ENCODE results near the gene ARHGAP26.

Gene ARHGAP26

GRCh38 chr5:143078971-143079370, 308.8 kb downstream of the ARHGAP26 start:
- no peak for DNase-seq (ENCODE audit: low read depth)
- no peak overlapping the region for H3K4me3 ChIP-seq (ENCODE audit: low read depth, low read length)
- TF ChIP-seq CTCF (IDR thresholded peaks at IDR 0.05; ENCODE audit: insufficient read depth, low read depth, low read length, missing control alignments), result no peak

- no peak for DNase-seq (ENCODE audit: low read depth)
- H3K4me3 ChIP-seq (ENCODE audit: low read depth, low read length), result no peak overlapping the region
- TF ChIP-seq CTCF (IDR thresholded peaks at IDR 0.05; ENCODE audit: insufficient read depth, low read depth, low read length, missing control alignments), result no peak
Observed at GRCh38 chr5:143080407-143080806, 310.2 kb downstream of the ARHGAP26 start.

GRCh38 chr5:143080982-143081381, 310.8 kb downstream of the ARHGAP26 start:
- no peak for DNase-seq (ENCODE audit: low read depth)

GRCh38 chr5:143083006-143083405, 312.8 kb downstream of the ARHGAP26 start:
- TF ChIP-seq CTCF (IDR thresholded peaks at IDR 0.05; ENCODE audit: insufficient read depth, low read depth, low read length, missing control alignments), result no peak
- no peak overlapping the region for H3K4me3 ChIP-seq (ENCODE audit: low read depth, low read length)

More at GRCh38 chr5:143080982-143081381, 310.8 kb downstream of the ARHGAP26 start:
- H3K4me3 ChIP-seq (ENCODE audit: low read depth, low read length), result no peak overlapping the region
- TF ChIP-seq CTCF (IDR thresholded peaks at IDR 0.05; ENCODE audit: insufficient read depth, low read depth, low read length, missing control alignments), result no peak

GRCh38 chr5:143084407-143084806, 314.2 kb downstream of the ARHGAP26 start:
- no peak overlapping the region for H3K4me3 ChIP-seq (ENCODE audit: low read depth, low read length)
- no peak for TF ChIP-seq CTCF (IDR thresholded peaks at IDR 0.05; ENCODE audit: insufficient read depth, low read depth, low read length, missing control alignments)
- DNase-seq (ENCODE audit: low read depth), result no peak

More at GRCh38 chr5:143083006-143083405, 312.8 kb downstream of the ARHGAP26 start:
- no peak for DNase-seq (ENCODE audit: low read depth)

- no peak for TF ChIP-seq CTCF (IDR thresholded peaks at IDR 0.05; ENCODE audit: insufficient read depth, low read depth, low read length, missing control alignments)
- DNase-seq (ENCODE audit: low read depth), result no peak
- H3K4me3 ChIP-seq (ENCODE audit: low read depth, low read length), result no peak overlapping the region
Observed at GRCh38 chr5:143085319-143085917, 315.2 kb downstream of the ARHGAP26 start.

- no peak for DNase-seq (ENCODE audit: low read depth)
- no peak overlapping the region for H3K4me3 ChIP-seq (ENCODE audit: low read depth, low read length)
- TF ChIP-seq CTCF (IDR thresholded peaks at IDR 0.05; ENCODE audit: insufficient read depth, low read depth, low read length, missing control alignments), result no peak
Observed at GRCh38 chr5:143086546-143086907, 316.4 kb downstream of the ARHGAP26 start.
